IPS DF 4.7 (cell line): ENCODE measurements around the gene SPHK2.

Source experiments
- DNase-seq: peaks from one replicate; pipeline ENCODE4 v3.0.0-alpha.2; 2013; ENCODE audit warnings: low spot score; ENCODE audit errors: extremely low read depth

The SPHK2 gene

GRCh38 chr19:48603449-48603848 is 15.9 kb upstream of the SPHK2 start:
- no peak for DNase-seq

- no peak for DNase-seq
Observed at GRCh38 chr19:48603850-48604249, 15.5 kb upstream of the SPHK2 start.

DNA sequence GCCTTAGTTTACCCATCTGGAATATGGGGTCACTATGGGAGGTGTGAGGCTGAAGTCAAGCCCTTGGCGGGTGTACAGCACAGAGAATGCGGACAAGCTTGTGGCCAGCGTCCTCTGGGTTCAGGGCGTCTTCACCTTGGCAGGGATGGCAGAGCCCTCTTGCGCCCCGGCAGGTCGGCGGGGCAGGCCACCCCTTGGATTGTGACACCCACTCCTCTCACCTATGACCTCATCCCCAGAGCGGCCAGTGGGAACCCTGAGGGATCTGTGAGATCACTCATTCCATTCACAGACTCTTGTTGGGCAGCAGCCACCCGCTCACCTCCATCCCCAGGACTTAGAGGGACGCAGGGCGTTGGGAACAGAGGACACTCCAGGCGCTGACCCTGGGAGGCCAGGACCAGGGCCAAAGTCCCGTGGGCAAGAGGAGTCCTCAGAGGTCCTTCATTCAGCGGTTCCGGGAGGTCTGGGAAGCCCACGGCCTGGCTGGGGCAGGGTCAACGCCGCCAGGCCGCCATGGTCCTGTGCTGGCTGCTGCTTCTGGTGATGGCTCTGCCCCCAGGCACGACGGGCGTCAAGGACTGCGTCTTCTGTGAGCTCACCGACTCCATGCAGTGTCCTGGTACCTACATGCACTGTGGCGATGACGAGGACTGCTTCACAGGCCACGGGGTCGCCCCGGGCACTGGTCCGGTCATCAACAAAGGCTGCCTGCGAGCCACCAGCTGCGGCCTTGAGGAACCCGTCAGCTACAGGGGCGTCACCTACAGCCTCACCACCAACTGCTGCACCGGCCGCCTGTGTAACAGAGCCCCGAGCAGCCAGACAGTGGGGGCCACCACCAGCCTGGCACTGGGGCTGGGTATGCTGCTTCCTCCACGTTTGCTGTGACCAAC is 12.6 kb upstream of the SPHK2 start, which contains the start of gene SPACA4:
SPACA4 (plus strand) TSS at position 280 of the 896 bp plus-strand sequence; CDS start at position 517, 237 bp downstream.
- no peak for DNase-seq

DNA sequence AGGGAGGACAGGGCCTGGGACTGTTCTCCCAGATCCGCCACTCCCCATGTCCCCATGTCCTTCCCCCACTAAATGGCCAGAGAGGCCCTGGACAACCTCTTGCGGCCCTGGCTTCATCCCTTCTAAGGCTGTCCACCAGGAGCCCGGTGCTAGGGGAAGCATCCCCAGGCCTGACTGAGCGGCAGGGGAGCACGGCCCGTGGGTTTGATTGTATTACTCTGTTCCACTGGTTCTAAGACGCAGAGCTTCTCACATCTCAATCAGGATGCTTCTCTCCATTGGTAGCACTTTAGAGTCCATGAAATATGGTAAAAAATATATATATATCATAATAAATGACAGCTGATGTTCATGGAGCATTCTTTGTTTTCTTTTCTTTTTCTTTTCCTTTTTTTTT is 11.9 kb upstream of the SPHK2 start:
- no peak for DNase-seq

- no peak for DNase-seq
Observed at GRCh38 chr19:48608798-48609263, 10.5 kb upstream of the SPHK2 start.

GRCh38 chr19:48609571-48610108 is 9.7 kb upstream of the SPHK2 start:
- no peak for DNase-seq

DNA sequence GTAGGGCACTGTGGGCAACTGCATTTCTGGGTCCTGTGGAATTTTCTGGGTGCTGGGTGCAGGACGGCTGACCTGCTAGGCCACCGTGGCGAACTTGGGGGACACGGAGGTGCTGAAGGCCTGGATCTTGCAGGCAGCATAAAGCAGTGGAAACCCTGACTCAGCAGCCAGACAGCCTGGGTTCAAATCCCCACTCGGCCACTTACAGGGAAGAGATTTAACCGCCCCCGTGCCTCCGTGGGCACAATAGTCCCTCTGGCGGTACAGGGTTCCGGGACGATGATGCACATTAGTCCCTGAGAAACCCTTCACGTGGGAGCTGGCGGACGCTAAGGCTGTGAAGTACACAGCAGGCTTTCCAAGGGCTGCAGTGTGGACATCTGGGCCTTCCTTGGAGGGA is 7.4 kb upstream of the SPHK2 start:
- DNase-seq: no peak

DNA sequence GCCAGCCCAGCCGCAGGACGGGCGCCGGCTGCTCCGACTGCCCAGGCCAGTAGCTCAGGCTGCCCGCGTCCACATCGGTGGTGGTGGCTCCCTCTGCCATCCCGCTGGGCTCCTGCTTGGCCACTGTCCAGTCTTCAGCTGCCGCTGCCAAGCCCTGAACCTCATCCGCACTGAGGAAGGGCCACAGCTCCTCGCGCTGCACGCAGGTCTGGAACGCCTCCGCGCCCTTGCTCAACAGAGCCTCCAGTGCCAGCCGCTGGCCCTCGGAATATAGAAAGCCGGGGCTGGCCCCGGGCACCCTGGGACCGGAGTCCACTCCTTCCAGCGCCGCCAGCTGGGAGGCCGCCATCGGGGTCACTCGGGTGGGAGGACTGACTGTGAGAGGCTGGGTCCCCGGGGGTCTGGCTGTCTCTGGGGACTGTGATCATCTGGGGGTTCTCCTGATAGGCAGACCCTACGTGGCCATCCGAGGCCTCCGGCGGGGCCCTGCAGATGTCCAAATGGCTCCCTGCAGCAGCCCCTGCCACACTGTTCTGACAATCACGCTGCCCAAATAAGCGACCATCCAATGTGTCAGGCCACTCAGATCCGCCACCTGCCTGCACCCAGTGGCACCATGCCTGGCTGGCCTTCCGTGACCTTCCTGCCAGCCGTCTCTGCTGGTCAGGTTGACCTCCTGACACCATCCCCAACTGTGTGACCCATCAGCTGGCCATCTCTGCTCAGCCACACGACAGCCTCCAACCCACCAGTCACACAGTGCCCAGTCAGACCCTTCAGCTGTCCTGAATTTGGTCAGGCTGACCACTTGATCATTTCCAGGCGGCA is 6.1 kb upstream of the SPHK2 start:
- no peak for DNase-seq

- no peak for DNase-seq
Observed at GRCh38 chr19:48613852-48614435, 5.4 kb upstream of the SPHK2 start.

DNA sequence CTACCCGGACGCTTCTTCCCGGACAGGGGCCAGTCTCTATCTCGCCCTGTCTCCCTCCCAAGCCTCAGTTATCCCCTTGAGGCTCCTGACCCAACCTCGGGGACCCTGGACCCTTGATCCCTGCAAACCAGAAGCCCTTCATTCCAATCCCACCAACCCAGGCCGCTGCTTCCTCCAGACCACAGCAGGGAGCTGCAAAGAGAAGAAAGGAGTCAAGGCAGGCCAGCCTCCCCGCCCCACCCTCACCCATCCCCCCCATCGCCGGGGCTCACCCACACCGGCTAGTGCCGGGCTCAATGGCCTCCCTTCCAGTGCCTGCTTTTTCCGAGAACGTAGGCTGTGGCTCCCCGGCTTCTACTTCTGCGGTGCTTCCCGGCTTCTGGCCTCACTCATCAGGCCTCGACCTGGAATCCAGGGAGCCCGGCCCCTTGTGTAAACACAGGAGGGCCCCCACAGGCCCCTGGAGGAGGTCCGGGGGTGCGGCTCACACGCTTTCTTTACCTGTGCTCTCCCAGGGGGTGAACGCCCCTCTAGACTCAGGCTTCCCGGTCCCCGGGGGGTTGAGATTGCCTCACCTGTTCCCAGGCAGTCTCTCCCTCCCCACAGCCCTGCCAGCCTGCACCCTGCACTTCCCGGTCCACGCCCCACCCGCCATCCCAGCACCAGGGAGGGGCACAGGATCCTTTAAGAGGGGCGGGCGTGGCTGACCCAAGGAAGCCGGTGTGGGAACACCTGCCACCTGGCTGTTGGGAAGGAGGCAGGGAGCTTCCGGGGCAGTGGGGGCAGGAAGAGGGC is 4.7 kb upstream of the SPHK2 start, which contains the start of gene FAM83E:
FAM83E (minus strand) TSS at position 641 of the 795 bp plus-strand sequence. CDS start 1,704 bp downstream, outside the sequence.
- no peak for DNase-seq

DNA sequence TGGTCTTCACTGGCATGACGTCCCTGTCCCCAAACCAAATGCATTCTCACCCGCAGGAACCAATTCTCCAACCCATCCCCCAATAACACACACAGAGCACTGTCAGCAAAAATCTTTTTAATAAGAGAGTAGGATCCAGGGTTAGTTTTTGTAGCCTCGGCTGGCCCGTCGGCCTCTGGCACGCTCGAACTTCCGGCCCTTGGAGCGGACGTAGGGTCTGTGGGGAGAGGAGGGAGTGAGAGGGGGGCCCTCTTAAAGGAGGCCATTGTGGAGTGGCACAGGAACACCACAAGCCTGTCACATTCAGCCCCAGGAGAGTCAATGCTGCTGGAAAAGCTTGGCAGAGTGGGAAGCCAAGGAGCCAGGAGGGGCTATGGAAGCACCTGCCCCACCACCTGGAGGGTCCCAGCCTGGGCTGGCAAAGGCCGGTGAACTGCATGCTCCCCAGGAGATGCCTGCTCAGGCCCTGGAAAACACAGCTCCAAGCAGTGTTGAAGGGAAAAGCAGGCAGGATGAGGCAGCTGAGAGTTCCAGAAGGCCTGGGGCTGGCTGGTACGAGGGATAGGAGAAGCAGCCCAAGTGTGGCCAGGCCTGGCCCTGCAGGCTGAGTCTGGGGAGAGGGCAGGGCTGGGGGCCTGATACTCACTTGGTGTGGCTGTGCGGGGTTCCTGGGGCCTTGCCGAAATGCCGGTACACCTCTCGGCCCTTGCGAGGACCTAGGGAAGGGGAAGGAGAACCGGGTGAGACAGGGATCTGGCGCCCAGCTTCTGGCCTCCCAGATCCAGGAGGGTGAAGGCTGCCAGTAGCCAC is 3.9 kb upstream of the SPHK2 start:
- DNase-seq: no peak

DNA sequence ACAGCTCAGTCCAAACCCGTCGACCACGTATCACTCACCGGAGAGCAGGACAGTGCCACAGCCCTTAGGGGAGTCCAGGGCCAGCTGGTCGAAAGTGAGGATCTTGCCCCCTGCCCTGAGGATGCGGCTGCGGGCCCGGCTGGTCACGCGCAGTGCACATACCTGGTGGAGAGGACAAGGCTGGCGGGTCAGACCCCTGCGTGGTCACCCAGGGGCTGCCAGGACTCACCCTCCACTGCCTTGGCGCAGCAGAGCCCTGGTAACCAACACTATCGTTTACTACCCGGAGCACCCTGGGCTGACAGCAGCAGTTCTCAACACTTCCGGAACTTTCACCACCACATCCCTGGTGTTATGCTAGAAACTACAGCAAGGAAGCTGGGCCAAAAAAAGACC is 3.3 kb upstream of the SPHK2 start:
- DNase-seq: no peak

- no peak for DNase-seq
Observed at GRCh38 chr19:48616491-48617056, 2.7 kb upstream of the SPHK2 start.

- no peak for DNase-seq
Observed at GRCh38 chr19:48617146-48617937, 2.0 kb upstream of the SPHK2 start.

DNA sequence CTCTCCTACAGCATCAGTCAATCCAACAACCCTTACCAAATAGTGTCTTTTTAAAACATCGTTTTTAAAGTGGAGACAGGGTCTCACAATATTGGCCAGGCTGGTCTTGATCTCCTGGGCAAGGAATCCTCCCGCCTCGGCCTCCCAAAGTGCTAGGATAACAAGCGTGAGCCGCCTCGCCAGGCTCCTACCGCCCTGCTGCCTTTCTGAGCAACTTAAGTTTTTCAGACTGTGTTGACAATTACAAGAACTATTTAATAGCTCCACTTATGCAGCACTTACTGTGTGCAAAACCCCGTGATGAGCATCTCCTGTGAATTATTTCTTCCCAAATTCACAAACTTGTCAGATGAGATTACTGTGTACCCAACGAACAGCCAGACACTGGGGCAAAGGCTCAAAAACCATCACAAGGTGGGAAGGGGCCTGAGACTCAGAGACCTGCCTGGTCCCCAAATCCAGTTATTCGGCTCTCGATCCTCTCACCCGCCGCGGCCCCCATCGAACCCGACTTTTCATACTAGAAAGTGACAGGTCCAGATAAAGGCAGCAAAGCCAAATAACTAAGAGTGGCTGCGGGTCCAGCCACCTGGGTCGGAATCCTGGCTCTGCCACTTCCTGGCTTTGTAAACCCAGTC is 909 bp upstream of the SPHK2 start:
- no peak for DNase-seq

- no peak for DNase-seq
Observed at GRCh38 chr19:48619692-48620585, 633 bp downstream of the SPHK2 start.

DNA sequence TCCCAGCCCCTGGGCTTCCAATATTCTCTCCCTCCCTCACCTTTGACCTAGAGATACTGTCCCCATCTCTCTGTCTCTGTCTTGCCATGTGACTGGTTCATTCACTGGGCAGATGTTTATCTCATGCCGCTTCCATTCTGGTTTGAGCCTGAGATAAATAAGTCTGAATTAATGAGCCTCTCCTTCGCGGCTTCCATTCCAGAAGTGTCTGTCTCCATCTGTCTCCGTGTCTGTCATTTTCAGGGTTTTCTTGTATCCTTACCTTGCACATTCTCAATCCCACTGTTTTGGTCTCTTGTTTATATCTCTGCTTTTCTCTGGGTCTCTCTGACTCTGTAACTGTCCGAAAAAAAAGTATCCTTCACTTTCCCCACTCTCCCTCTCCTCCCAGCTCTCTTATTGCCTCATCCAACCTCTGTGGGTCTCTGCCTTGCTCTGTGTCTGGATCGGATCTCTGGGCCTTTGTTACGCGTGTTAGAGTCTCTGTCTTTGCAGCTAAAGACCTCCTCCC is 4.3 kb downstream of the SPHK2 start:
- no peak for DNase-seq
